ENCODE results near the gene CD9.

CD9 gene

DNA sequence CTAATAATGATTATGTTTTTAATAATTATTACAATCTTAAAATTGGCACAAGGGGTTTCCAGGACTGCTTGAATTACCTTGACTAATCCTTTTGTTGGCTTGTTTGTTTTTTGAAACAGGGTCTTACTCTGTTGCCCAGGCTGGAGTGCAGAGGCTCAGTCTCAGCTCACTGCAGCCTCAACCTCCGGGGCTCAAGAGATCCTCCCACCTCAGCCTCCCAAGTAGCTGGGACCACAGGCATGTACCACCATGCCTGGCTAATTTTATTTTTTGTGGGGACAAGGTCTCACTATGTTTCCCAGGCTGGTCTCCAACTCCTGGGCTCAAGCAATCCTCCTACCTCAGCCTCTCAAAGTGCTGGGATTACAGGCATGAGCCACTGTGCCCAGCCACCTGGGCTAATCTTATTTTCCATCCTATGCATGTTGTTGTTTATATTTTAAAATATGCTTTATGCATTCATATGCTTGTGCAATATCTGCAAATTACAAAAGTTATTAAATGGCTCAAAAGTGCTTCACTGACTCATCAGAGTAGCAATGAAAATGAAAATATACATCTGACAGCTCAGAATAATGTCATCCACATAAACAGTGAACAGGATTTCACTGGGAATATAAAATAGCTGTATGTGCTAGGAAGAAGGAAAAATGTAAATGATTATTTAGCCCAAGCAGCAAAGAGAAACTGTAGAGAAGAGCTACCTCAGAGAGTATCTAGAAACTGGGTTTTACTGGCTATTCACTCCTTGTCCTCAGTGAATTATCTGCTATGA is 85.5 kb downstream of the CD9 start:
- FAIRE-seq (no peak), DNase-seq (ENCODE audit: insufficient read length, low spot score) (no peak)
- TF ChIP-seq CTCF (IDR thresholded peaks at IDR 0.05; ENCODE audit: insufficient read depth, missing control alignments), result no peak

Measured in D721Med (cell line).